Measurements from ENCODE around the gene RARB. TPM values are rescaled to one million over a fixed set of nuclear protein-coding genes. Genes with fewer than 3 reads are reported as not detected.

Gene RARB
- total and polyA plus RNA-seq, 9 of the 15 experiments (the other 6 are each of a cell fraction or from before 2014, with no cell fraction given) = 0.15 to 1.3 (median 0.27) TPM

- TF ChIP-seq ZNF12 (CRISPR knock-in tag; IDR thresholded peaks at IDR 0.05) = no peak
- no peak for TF ChIP-seq CBX1 (IDR thresholded peaks at IDR 0.05; ENCODE audit: low read depth)
Measured at GRCh38 chr3:25396251-25396650, 31.8 kb upstream of the RARB start (continued).

- no peak for FAIRE-seq
- intact Hi-C loops (cut with micrococcal nuclease) = no loop called here
Measured at GRCh38 chr3:25396686-25397085, 31.4 kb upstream of the RARB start.

More at GRCh38 chr3:25396686-25397085, 31.4 kb upstream of the RARB start:
- Histone ChIP-seq H4K20me1 (replicated peaks; ENCODE audit: control insufficient read depth, insufficient read depth, low read length) (no peaks in the 10 kb centered on the region), H3K4me3 (no peak overlapping the region), H3K79me2 (ENCODE audit: control insufficient read depth, insufficient read depth, low read length) (no peaks in the 10 kb centered on the region), H3K4me1 (replicated peaks in 1 of 2; ENCODE audit: control insufficient read depth in 2 of 2, insufficient read depth in 2 of 2, low read length in 2 of 2) (no peaks in the 10 kb centered on the region), H3K36me3 (ENCODE audit: control insufficient read depth, insufficient read depth, low read length) (no peaks in the 10 kb centered on the region), H3K9me3 (replicated peaks; ENCODE audit: control insufficient read depth, insufficient read depth, low read depth, low read length) (no peaks in the 10 kb centered on the region), H3K9me1 (ENCODE audit: control insufficient read depth, insufficient read depth, low read length) (no peaks in the 10 kb centered on the region), H2AFZ (ENCODE audit: low read depth, low read length) (no peak overlapping the region), H3K4me2 (ENCODE audit: insufficient read depth, low read length) (no peak overlapping the region), H3K9ac (ENCODE audit: insufficient read depth in 1 of 2, low read depth in 2 of 2, low read length in 2 of 2) (no peak overlapping the region), H3K27ac (ENCODE audit: extremely low read depth, low read depth, low read length) (no peak overlapping the region), H3K27me3 (ENCODE audit: control insufficient read depth in 2 of 2, insufficient read depth in 2 of 2, low read length in 2 of 2) (no peaks in the 10 kb centered on the region)
- POLR2A ChIA-PET = no interaction called here
- ATAC-seq (no peak), DNase-seq (ENCODE audit: extremely low read depth in 1 of 4, low spot score in 3 of 4) (no peak)
- in situ Hi-C loops (cut with MboI) = no loop called here
- WGBS (ENCODE audit: insufficient coverage, low coverage, missing lambda C conversion rate) = 21% methylated on average over 4 of the region's 4 CpGs
- BruUV-seq (replicated peaks) = no TSS peak
- CTCF ChIA-PET (ENCODE audit: low intra/inter-chr PET ratio) = no interaction called here
- TF ChIP-seq HMGN3 (IDR thresholded peaks at IDR 0.05; ENCODE audit: borderline replicate concordance, extremely low read depth, insufficient read length, low read depth, low read length) (no peak), HOXB6 (CRISPR knock-in tag; IDR thresholded peaks at IDR 0.05; ENCODE audit: borderline replicate concordance) (no peak), ARID2 (IDR thresholded peaks at IDR 0.05) (no peak), GABPA (tag; conservative IDR thresholded peaks at IDR 0.05; ENCODE audit: low read depth) (no peak), PBX2 (CRISPR knock-in tag; IDR thresholded peaks at IDR 0.05; ENCODE audit: low read depth) (no peak), PBX2 (tag; conservative IDR thresholded peaks at IDR 0.05; ENCODE audit: low read depth) (no peak), E2F1 (CRISPR knock-in tag; IDR thresholded peaks at IDR 0.05) (no peak)

All from K562 (cell line).